ENCODE measurements around the gene CETP.
"Not testable (repeated sequence)": the region's sequence is repeated elsewhere in the genome, so short reads cannot be mapped to it uniquely, and the experiment has no call there.

CETP gene

GRCh38 chr16:56931271-56931891, 30.4 kb upstream of the CETP start:
- TF ChIP-seq CTBP1 (IDR thresholded peaks at IDR 0.05; ENCODE audit: borderline replicate concordance) (no peak), PKNOX1 (IDR thresholded peaks at IDR 0.05) (peak; percentile 60), L3MBTL2 (conservative IDR thresholded peaks at IDR 0.05) (peak; percentile 93)
- POLR2A ChIA-PET: interaction anchor here (0.6 to 3.5 kb wide), 14 partner anchors 12 to 153 kb away, joined by 3 to 24 read pairs (median 6); no protein-coding TSS in a partner anchor
- CTCF ChIA-PET: interaction anchor here (0.6 kb wide), 1 partner anchor 331 kb away, joined by 6 read pairs; no protein-coding TSS in a partner anchor
- peak; percentile 32 for DNase-seq (ENCODE audit: extremely low spot score)

DNA sequence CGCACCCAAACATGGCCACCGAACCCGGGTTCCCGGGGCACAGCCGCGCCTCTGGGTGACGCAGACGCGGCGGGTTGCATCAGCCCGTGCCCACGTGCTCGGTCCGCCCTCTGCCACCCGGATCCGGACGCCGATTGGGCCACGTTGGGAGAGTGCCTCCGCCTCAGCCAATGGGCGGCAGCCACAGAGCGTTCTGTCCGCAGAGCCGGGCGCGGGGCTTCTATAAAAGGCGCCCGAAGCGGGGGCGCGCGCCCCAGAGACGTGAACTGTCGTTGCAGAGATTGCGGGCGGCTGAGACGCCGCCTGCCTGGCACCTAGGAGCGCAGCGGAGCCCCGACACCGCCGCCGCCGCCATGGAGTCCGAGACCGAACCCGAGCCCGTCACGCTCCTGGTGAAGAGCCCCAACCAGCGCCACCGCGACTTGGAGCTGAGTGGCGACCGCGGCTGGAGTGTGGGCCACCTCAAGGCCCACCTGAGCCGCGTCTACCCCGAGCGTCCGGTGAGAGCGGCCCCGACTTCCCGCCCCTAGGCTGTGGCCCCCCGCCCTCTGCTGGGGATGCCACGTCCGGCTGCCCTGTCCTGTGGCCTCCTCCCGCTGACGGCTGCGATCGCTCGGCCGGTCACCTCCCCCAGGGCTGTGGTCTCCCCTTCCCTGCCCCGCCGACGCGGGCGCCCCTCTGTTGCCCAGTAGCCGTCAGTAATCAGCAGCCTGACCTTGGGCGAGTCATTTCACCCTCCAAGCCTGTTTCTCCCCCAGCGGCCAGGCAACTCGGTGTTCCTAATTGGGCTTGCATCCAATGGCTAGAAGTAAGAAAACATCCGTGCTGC, 29.6 kb upstream of the CETP start, which contains the start of gene HERPUD1:
TSS of gene HERPUD1 (plus strand) at position 251 of the 829 bp plus-strand sequence. CDS start at position 354, 103 bp downstream.
- ChIA-PET POLR2A (interaction anchor here (0.6 to 3.5 kb wide), 15 partner anchors 12 to 152 kb away, joined by 3 to 24 read pairs (median 6); no protein-coding TSS in a partner anchor), CTCF (no interaction called here)
- peak; percentile 99 for DNase-seq (ENCODE audit: extremely low spot score)
- TF ChIP-seq L3MBTL2 (conservative IDR thresholded peaks at IDR 0.05) (no peak), SP1 (IDR thresholded peaks at IDR 0.05) (no peak), LEF1 (IDR thresholded peaks at IDR 0.05; ENCODE audit: borderline replicate concordance) (no peak), FOXM1 (IDR thresholded peaks at IDR 0.05; ENCODE audit: borderline replicate concordance) (no peak), PKNOX1 (IDR thresholded peaks at IDR 0.05) (peak; percentile 94), ELF4 (IDR thresholded peaks at IDR 0.05) (peak; percentile 74; the same call in 1 of the 2 replicates)

DNA sequence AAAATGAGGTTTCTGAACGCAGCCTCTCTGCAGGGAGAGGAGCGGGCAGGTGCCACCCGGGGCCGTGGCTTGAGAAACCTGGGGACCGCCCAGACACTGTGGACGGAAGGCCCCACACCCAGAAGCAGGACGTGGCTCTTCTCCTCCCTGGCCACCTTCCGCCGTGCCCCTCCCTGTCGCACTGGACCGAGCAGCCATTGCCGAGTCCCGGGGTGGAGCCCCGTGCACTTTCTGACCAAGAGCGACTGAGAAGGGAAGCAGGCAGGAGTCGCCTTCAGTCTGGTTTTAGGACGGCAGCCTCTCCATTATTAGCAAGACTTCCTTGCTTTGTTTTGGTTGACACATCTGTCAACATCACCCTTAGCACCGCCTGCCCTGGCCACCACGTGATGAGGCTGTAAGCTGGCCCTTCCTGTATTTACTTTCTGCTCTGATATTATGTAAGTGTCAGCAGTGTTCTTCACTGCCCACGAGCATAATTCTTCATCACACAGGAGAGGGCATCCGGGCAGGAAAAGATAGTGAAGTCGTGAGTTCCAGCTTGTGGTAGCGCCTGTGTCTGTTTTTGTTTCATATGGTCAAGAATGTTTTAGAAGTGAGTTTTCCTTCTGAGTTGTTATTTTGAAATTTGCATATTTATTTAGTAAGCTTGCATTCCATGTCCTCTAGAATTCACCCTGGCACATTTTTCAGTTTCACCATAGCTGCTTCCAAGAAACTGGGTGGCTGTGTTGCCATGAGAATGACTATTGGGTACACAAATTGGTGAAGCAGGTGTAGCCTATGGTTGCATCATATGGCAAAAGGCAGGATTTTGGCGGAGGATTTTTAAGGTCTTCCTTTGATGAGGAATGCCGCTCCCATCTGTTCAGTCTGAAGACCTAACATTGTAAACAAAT, 28.8 kb upstream of the CETP start:
- ChIA-PET POLR2A (interaction anchor here (0.6 to 2.9 kb wide), 11 partner anchors 11 to 73 kb away, joined by 3 to 24 read pairs (median 6); no protein-coding TSS in a partner anchor), CTCF (no interaction called here)
- no peak for TF ChIP-seq NFRKB (IDR thresholded peaks at IDR 0.05)
- no peak for TF ChIP-seq ZNF384 (IDR thresholded peaks at IDR 0.05)
- no peak for TF ChIP-seq FOXA1 (IDR thresholded peaks at IDR 0.05)
- TF ChIP-seq HDGF (IDR thresholded peaks at IDR 0.05; ENCODE audit: borderline replicate concordance): no peak
- TF ChIP-seq FOXM1 (IDR thresholded peaks at IDR 0.05; ENCODE audit: borderline replicate concordance): no peak
- TF ChIP-seq SUZ12 (IDR thresholded peaks at IDR 0.05): no peak
- no peak for TF ChIP-seq ELF4 (IDR thresholded peaks at IDR 0.05)
- no peak for TF ChIP-seq SP1 (IDR thresholded peaks at IDR 0.05)
- no peak for TF ChIP-seq PKNOX1 (IDR thresholded peaks at IDR 0.05)
- peak; percentile 45 for DNase-seq (ENCODE audit: extremely low spot score)

DNA sequence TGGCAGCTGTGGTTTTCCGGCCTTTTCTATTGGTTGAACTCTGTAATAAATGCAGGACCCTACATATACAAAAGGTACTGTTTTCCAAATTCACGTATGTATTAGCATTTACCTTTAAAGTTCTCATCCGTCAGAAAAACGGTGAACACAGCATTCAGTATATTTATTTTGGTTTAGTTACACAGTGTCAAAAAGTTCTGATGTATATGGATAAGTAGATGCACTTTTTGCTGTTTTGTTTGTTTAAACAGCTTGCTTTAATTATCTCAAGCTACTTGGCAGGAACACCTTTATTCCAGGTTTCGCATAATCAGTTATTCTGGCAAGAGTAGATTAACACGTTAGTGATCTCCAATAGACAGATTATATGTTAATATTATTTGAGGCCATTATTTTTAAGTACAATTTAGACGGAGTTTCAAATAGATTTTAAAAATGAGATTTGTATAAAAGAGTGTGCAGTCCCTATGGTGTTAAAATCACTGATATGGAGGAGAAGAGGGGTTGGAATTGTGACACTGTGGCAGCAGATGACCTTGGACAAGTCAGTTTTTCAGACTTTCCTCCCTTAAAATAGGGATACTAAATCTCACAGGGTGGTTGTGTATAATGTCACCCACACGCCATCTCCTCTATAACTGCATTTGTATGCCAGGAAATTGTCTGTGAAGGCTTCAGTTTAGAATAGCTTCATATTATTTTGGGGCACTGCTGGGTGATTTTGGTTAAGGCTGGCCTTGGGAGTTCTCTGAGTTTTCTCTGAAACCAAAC, 27.7 kb upstream of the CETP start:
- ChIA-PET POLR2A (interaction anchor here (0.7 to 1.0 kb wide), 2 partner anchors 23 to 165 kb away, joined by 3 read pairs; no protein-coding TSS in a partner anchor), CTCF (no interaction called here)
- no peak for DNase-seq (ENCODE audit: extremely low spot score)
- no peak for TF ChIP-seq FOXK2 (IDR thresholded peaks at IDR 0.05)
- TF ChIP-seq FOXA1 (IDR thresholded peaks at IDR 0.05): no peak
- TF ChIP-seq ZNF384 (IDR thresholded peaks at IDR 0.05): no peak
- TF ChIP-seq SUZ12 (IDR thresholded peaks at IDR 0.05): no peak
- no peak for TF ChIP-seq CTBP1 (IDR thresholded peaks at IDR 0.05; ENCODE audit: borderline replicate concordance)
- TF ChIP-seq HDGF (IDR thresholded peaks at IDR 0.05; ENCODE audit: borderline replicate concordance): no peak
- TF ChIP-seq LEF1 (IDR thresholded peaks at IDR 0.05; ENCODE audit: borderline replicate concordance): no peak
- TF ChIP-seq FOXM1 (IDR thresholded peaks at IDR 0.05; ENCODE audit: borderline replicate concordance): no peak
- TF ChIP-seq L3MBTL2 (conservative IDR thresholded peaks at IDR 0.05): no peak
- no peak for TF ChIP-seq SP1 (IDR thresholded peaks at IDR 0.05)
- TF ChIP-seq PKNOX1 (IDR thresholded peaks at IDR 0.05): no peak
- TF ChIP-seq NFRKB (IDR thresholded peaks at IDR 0.05): no peak
- TF ChIP-seq ELF4 (IDR thresholded peaks at IDR 0.05): no peak
- TF ChIP-seq BHLHE40 (IDR thresholded peaks at IDR 0.05; ENCODE audit: borderline replicate concordance): no peak

GRCh38 chr16:56934599-56935145, 27.1 kb upstream of the CETP start:
- CTCF ChIA-PET; POLR2A ChIA-PET; DNase-seq (ENCODE audit: extremely low spot score): not testable (repeated sequence)

Measured in HEK293T (cell line).